ENCODE data around the gene ZNF438.

DNA sequence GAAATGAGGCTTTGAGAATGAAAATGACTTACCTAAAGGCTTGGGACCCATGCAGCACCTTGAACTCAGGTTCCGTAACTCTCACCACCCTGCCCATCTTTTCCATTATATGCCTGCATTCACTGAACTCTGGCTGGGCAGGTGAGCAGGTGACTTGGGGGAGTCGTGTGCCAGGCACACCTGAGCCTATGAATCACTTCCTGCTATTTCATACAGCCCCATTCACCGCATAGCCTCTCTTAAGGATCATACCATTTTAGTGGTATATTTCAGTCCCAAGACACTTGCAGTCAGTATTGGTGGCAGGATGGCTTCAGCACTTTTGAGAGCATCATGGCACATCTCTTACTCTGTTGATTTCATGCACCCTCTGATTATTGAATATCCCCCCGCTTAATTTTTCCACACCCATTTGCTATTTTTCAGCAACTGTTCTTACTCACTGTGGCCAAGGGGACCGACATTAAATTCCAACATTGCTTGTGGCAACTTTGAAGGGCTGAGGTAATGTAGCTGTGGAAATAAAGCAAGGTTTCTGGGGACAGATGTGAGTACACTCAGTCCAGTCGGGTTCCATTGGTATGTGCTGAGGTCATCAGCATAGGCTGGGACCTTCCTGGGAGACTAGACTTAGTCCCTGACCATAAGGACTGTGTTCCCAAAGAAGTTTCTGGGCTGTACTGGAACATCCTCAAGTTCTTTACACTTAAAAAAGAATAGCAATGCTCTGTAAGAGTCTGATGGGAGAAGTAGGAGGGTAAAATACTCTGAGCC is 39.8 kb upstream of the ZNF438 start:
- no peak for TF ChIP-seq CHD2 (IDR thresholded peaks at IDR 0.05; ENCODE audit: low read length)
- TF ChIP-seq POLR2AphosphoS5 (IDR thresholded peaks at IDR 0.05; ENCODE audit: low read depth, low read length): no peak
- TF ChIP-seq, protein P1, sequence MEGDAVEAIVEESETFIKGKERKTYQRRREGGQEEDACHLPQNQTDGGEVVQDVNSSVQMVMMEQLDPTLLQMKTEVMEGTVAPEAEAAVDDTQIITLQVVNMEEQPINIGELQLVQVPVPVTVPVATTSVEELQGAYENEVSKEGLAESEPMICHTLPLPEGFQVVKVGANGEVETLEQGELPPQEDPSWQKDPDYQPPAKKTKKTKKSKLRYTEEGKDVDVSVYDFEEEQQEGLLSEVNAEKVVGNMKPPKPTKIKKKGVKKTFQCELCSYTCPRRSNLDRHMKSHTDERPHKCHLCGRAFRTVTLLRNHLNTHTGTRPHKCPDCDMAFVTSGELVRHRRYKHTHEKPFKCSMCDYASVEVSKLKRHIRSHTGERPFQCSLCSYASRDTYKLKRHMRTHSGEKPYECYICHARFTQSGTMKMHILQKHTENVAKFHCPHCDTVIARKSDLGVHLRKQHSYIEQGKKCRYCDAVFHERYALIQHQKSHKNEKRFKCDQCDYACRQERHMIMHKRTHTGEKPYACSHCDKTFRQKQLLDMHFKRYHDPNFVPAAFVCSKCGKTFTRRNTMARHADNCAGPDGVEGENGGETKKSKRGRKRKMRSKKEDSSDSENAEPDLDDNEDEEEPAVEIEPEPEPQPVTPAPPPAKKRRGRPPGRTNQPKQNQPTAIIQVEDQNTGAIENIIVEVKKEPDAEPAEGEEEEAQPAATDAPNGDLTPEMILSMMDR (IDR thresholded peaks at IDR 0.05; ENCODE audit: control extremely low read depth in 1 of 3, insufficient read depth in 1 of 3, low read depth in 1 of 3, low read length in 3 of 3): no peak
- TF ChIP-seq POLR2A (IDR thresholded peaks at IDR 0.05; ENCODE audit: control extremely low read depth in 1 of 2, low read depth in 2 of 2, low read length in 2 of 2): no peak
- no peak for TF ChIP-seq TEAD4 (IDR thresholded peaks at IDR 0.05; ENCODE audit: low read depth, low read length)
